ENCODE data around the gene SQOR.

Gene SQOR

GRCh38 chr15:45631776-45632175, 3.1 kb upstream of the SQOR start:
- H3K9me3 ChIP-seq, result no peaks in the 10 kb centered on the region
- peaks cover 22 to 37% of the 10 kb centered on the region in 2 experiments for H3K4me1 ChIP-seq (ENCODE audit: control insufficient read depth in 1 of 2, insufficient read depth in 1 of 2, low read depth in 1 of 2, low read length in 1 of 2)
- H3K4me3 ChIP-seq (ENCODE audit: low read depth in 1 of 2, low read length in 1 of 2), result no peak overlapping the region
- H3K36me3 ChIP-seq, result no peaks in the 10 kb centered on the region
- no peak for TF ChIP-seq CTCF (IDR thresholded peaks at IDR 0.05)
- no peaks in the 10 kb centered on the region for H3K27me3 ChIP-seq
- H3K27ac ChIP-seq, result peak overlapping the region; percentile 64

GRCh38 chr15:45635191-45635638, 386 bp downstream of the SQOR start:
- Histone ChIP-seq H3K4me3 (ENCODE audit: low read depth in 1 of 2, low read length in 1 of 2) (peak overlapping the region; percentile 88 to 94), H3K9me3 (no peaks in the 10 kb centered on the region), H3K36me3 (peaks cover under 1% of the 10 kb centered on the region), H3K27ac (peak overlapping the region; percentile 98), H3K4me1 (ENCODE audit: control insufficient read depth in 1 of 2, insufficient read depth in 1 of 2, low read depth in 1 of 2, low read length in 1 of 2) (peaks cover 57 to 72% of the 10 kb centered on the region in 2 experiments), H3K27me3 (no peaks in the 10 kb centered on the region)
- no peak for TF ChIP-seq CTCF (IDR thresholded peaks at IDR 0.05)

- Histone ChIP-seq H3K4me3 (ENCODE audit: low read depth in 1 of 2, low read length in 1 of 2) (peak overlapping the region; percentile 88 to 94), H3K4me1 (ENCODE audit: control insufficient read depth in 1 of 2, insufficient read depth in 1 of 2, low read depth in 1 of 2, low read length in 1 of 2) (peaks cover 63 to 78% of the 10 kb centered on the region in 2 experiments), H3K9me3 (no peaks in the 10 kb centered on the region), H3K27ac (peak overlapping the region; percentile 98), H3K36me3 (peaks cover 4% of the 10 kb centered on the region), H3K27me3 (no peaks in the 10 kb centered on the region)
- no peak for TF ChIP-seq CTCF (IDR thresholded peaks at IDR 0.05)
These were observed 999 bp downstream of the SQOR start for GRCh38 chr15:45635763-45636292.

GRCh38 chr15:45637141-45637540, 2.3 kb downstream of the SQOR start:
- no peak for TF ChIP-seq CTCF (IDR thresholded peaks at IDR 0.05)
- H3K9me3 ChIP-seq, result no peaks in the 10 kb centered on the region
- H3K27me3 ChIP-seq, result no peaks in the 10 kb centered on the region
- H3K4me3 ChIP-seq (ENCODE audit: low read depth in 1 of 2, low read length in 1 of 2), result peak overlapping the region; percentile 88 to 94
- peak overlapping the region; percentile 98 for H3K27ac ChIP-seq
- H3K36me3 ChIP-seq, result peaks cover 4% of the 10 kb centered on the region
- peaks cover 76 to 81% of the 10 kb centered on the region in 2 experiments for H3K4me1 ChIP-seq (ENCODE audit: control insufficient read depth in 1 of 2, insufficient read depth in 1 of 2, low read depth in 1 of 2, low read length in 1 of 2)

- Histone ChIP-seq H3K27me3 (no peaks in the 10 kb centered on the region), H3K4me3 (ENCODE audit: low read depth in 1 of 2, low read length in 1 of 2) (peak overlapping the region; percentile 88 to 94), H3K4me1 (ENCODE audit: control insufficient read depth in 1 of 2, insufficient read depth in 1 of 2, low read depth in 1 of 2, low read length in 1 of 2) (peaks cover 80 to 83% of the 10 kb centered on the region in 2 experiments), H3K27ac (peak overlapping the region; percentile 98), H3K36me3 (peaks cover 4% of the 10 kb centered on the region), H3K9me3 (no peaks in the 10 kb centered on the region)
- no peak for TF ChIP-seq CTCF (IDR thresholded peaks at IDR 0.05)
These were observed 2.8 kb downstream of the SQOR start for GRCh38 chr15:45637552-45638033.

Measured in neutrophil (primary cell).